HCT116 (cell line): ENCODE results near the gene UBA6.
"Not testable (repeated sequence)": the region's sequence is repeated elsewhere in the genome, so short reads cannot be mapped to it uniquely, and the experiment has no call there.

Experiments used
- CTCF ChIP-seq, 3 experiments: fragments of 200-600 bp in 1 of 3; sonication (generic) in 1 of 3; IDR thresholded peaks in 2 of 3; conservative IDR thresholded peaks in 1 of 3; 2 replicates each; pipeline ENCODE4 v1.5.1; 2012 to 2017; ENCODE audit warnings: low read depth in 2 of 3, low read length in 2 of 3, antibody characterized with exemption in 1 of 3, borderline replicate concordance in 1 of 3, control low read depth in 1 of 3, mild to moderate bottlenecking in 1 of 3, mixed read lengths in 1 of 3, mixed run types in 1 of 3, moderate library complexity in 1 of 3; ENCODE audit not compliant: insufficient read depth in 1 of 3
- EZH2phosphoT487 ChIP-seq: fragments of 200-600 bp; IDR thresholded peaks from 2 replicates; pipeline ENCODE4 v1.6.1; 2018; ENCODE audit warnings: antibody characterized with exemption, borderline replicate concordance
- JUND ChIP-seq: IDR thresholded peaks from 2 replicates; pipeline ENCODE4 v1.6.1; 2012
- POLR2A ChIP-seq: IDR thresholded peaks from 2 replicates; pipeline ENCODE4 v1.7.0; 2011; ENCODE audit warnings: borderline replicate concordance; ENCODE audit not compliant: insufficient read depth, insufficient read length; ENCODE audit errors: extremely low read depth
- REST ChIP-seq: IDR thresholded peaks from 2 replicates; pipeline ENCODE4 v1.6.1; 2012; ENCODE audit warnings: low read depth
- SIN3A ChIP-seq: IDR thresholded peaks from 2 replicates; pipeline ENCODE4 v1.6.1; 2012; ENCODE audit warnings: low read depth
- YY1 ChIP-seq: IDR thresholded peaks from 2 replicates; pipeline ENCODE4 v1.6.1; 2011; ENCODE audit warnings: low read length, low read depth, moderate library complexity, mild to moderate bottlenecking; ENCODE audit not compliant: insufficient replicate concordance; ENCODE audit errors: extremely low read depth
- TF ChIP-seq, protein P1 (sequence below): IDR thresholded peaks from 2 replicates; pipeline ENCODE4 v1.6.1; 2012

DNA sequence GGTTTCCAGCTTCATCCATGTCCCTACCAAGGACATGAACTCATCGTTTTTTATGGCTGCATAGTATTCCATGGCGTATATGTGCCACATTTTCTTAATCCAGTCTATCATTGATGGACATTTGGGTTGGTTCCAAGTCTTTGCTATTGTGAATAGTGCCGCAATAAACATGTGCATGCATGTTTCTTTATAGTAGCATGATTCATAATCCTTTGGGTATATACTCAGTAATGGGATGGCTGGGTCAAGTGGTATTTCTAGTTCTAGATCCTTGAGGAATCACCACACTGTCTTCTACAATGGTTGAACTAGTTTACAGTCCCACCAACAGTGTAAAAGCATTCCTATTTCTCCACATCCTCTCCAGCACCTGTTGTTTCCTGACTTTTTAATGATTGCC lies 29.6 kb upstream of the UBA6 start:
- TF ChIP-seq POLR2A; CTCF (IDR thresholded peaks at IDR 0.05 in 2 of 3, conservative IDR thresholded peaks at IDR 0.05 in 1 of 3; ENCODE audit: borderline replicate concordance in 1 of 3, insufficient read depth in 1 of 3, low read depth in 2 of 3, low read length in 2 of 3); REST; JUND; EZH2phosphoT487; YY1; SIN3A: not testable (repeated sequence)
- TF ChIP-seq, protein P1, sequence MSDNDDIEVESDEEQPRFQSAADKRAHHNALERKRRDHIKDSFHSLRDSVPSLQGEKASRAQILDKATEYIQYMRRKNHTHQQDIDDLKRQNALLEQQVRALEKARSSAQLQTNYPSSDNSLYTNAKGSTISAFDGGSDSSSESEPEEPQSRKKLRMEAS = not testable (repeated sequence)
